ENCODE measurements around the gene SLC1A2. TPM values are rescaled to one million over a fixed set of nuclear protein-coding genes. Genes with fewer than 3 reads are reported as not detected.

The SLC1A2 gene
- total RNA-seq, 1 donor from 2014 or later: 0.07 TPM

GRCh38 chr11:35241083-35241482 lies 178.3 kb downstream of the SLC1A2 start:
- no peak for TF ChIP-seq CTCF (IDR thresholded peaks at IDR 0.05; ENCODE audit: unreplicated experiment)
- Mint-ChIP-seq H3K4me3 (ENCODE audit: low read depth) (no peak overlapping the region), H3K27ac (no peak overlapping the region), H3K9me3 (ENCODE audit: low read depth) (no peaks in the 10 kb centered on the region), H3K4me1 (ENCODE audit: low read depth) (peaks cover 5% of the 10 kb centered on the region), H3K36me3 (ENCODE audit: insufficient read depth) (no peaks in the 10 kb centered on the region), H3K27me3 (peaks cover 7% of the 10 kb centered on the region)
- no peak for DNase-seq (ENCODE audit: low spot score, unreplicated experiment)

- no peak for TF ChIP-seq CTCF (IDR thresholded peaks at IDR 0.05; ENCODE audit: unreplicated experiment)
Measured at GRCh38 chr11:35239471-35240075, 179.8 kb downstream of the SLC1A2 start.

GRCh38 chr11:35238882-35239281 lies 180.5 kb downstream of the SLC1A2 start:
- Mint-ChIP-seq H3K4me3 (ENCODE audit: low read depth) (no peak overlapping the region), H3K27ac (no peak overlapping the region)

More at GRCh38 chr11:35239471-35240075, 179.8 kb downstream of the SLC1A2 start:
- Mint-ChIP-seq H3K36me3 (ENCODE audit: insufficient read depth) (no peaks in the 10 kb centered on the region), H3K4me3 (ENCODE audit: low read depth) (no peak overlapping the region), H3K4me1 (ENCODE audit: low read depth) (peaks cover 5% of the 10 kb centered on the region), H3K9me3 (ENCODE audit: low read depth) (no peaks in the 10 kb centered on the region), H3K27me3 (peaks cover 7% of the 10 kb centered on the region), H3K27ac (no peak overlapping the region)
- DNase-seq (ENCODE audit: low spot score, unreplicated experiment): no peak

GRCh38 chr11:35237860-35238715 lies 181.3 kb downstream of the SLC1A2 start:
- Mint-ChIP-seq H3K27ac (no peak overlapping the region), H3K4me1 (ENCODE audit: low read depth) (peaks cover 5% of the 10 kb centered on the region), H3K36me3 (ENCODE audit: insufficient read depth) (no peaks in the 10 kb centered on the region), H3K27me3 (peaks cover 7% of the 10 kb centered on the region), H3K4me3 (ENCODE audit: low read depth) (no peak overlapping the region), H3K9me3 (ENCODE audit: low read depth) (no peaks in the 10 kb centered on the region)
- DNase-seq (ENCODE audit: low spot score, unreplicated experiment): peak; percentile 17
- peak; percentile 73 for TF ChIP-seq CTCF (IDR thresholded peaks at IDR 0.05; ENCODE audit: unreplicated experiment)

More at GRCh38 chr11:35238882-35239281, 180.5 kb downstream of the SLC1A2 start:
- DNase-seq (ENCODE audit: low spot score, unreplicated experiment): no peak
- peaks cover 5% of the 10 kb centered on the region for H3K4me1 Mint-ChIP-seq (ENCODE audit: low read depth)
- H3K27me3 Mint-ChIP-seq: peaks cover 7% of the 10 kb centered on the region
- H3K36me3 Mint-ChIP-seq (ENCODE audit: insufficient read depth): no peaks in the 10 kb centered on the region
- no peak for TF ChIP-seq CTCF (IDR thresholded peaks at IDR 0.05; ENCODE audit: unreplicated experiment)
- no peaks in the 10 kb centered on the region for H3K9me3 Mint-ChIP-seq (ENCODE audit: low read depth)

GRCh38 chr11:35237351-35237750 lies 182.0 kb downstream of the SLC1A2 start:
- no peaks in the 10 kb centered on the region for H3K36me3 Mint-ChIP-seq (ENCODE audit: insufficient read depth)
- H3K27me3 Mint-ChIP-seq: peaks cover 11% of the 10 kb centered on the region
- H3K4me1 Mint-ChIP-seq (ENCODE audit: low read depth): peaks cover 5% of the 10 kb centered on the region
- H3K9me3 Mint-ChIP-seq (ENCODE audit: low read depth): no peaks in the 10 kb centered on the region
- H3K27ac Mint-ChIP-seq: no peak overlapping the region
- no peak for DNase-seq (ENCODE audit: low spot score, unreplicated experiment)
- no peak for TF ChIP-seq CTCF (IDR thresholded peaks at IDR 0.05; ENCODE audit: unreplicated experiment)
- H3K4me3 Mint-ChIP-seq (ENCODE audit: low read depth): no peak overlapping the region
